NCI-H446 treated with DMSO at 0.1 percent for 48 hours (cell line): Measurements from ENCODE around the gene CDCA4.
"Not testable (repeated sequence)": the region's sequence is repeated elsewhere in the genome, so short reads cannot be mapped to it uniquely, and the experiment has no call there.

Source experiments
- DNase-seq: peaks from one replicate; lab custom pipeline; 2025; lab: John Stamatoyannopoulos, UW

The CDCA4 gene

GRCh38 chr14:105020815-105021655 is at the start of gene CDCA4:
TSS of gene CDCA4 (minus strand) at chr14:105021083. CDS start at chr14:105011929, 9,154 bp downstream.
- peak; percentile 95 for DNase-seq

GRCh38 chr14:105069871-105070759 is 49.2 kb upstream of the CDCA4 start:
- no peak for DNase-seq

- DNase-seq = no peak
Measured at GRCh38 chr14:105069522-105069870, 48.6 kb upstream of the CDCA4 start.

GRCh38 chr14:105068818-105069217 is 47.9 kb upstream of the CDCA4 start:
- DNase-seq = no peak

GRCh38 chr14:105067969-105068301 is 47.1 kb upstream of the CDCA4 start:
- no peak for DNase-seq

- no peak for DNase-seq
Measured at GRCh38 chr14:105067140-105067968, 46.5 kb upstream of the CDCA4 start.

- DNase-seq = no peak
Measured at GRCh38 chr14:105066240-105067071, 45.6 kb upstream of the CDCA4 start.

GRCh38 chr14:105065280-105066228 is 44.7 kb upstream of the CDCA4 start, which contains the start of gene GPR132:
TSS of gene GPR132 (minus strand) at chr14:105065430. CDS start at chr14:105055420, 10,010 bp downstream.
- DNase-seq = no peak

- no peak for DNase-seq
Measured at GRCh38 chr14:105064721-105065143, 43.8 kb upstream of the CDCA4 start.

GRCh38 chr14:105064001-105064400 is 43.1 kb upstream of the CDCA4 start:
- DNase-seq = no peak

- not testable (repeated sequence) for DNase-seq
Measured at GRCh38 chr14:105063506-105063905, 42.6 kb upstream of the CDCA4 start.

GRCh38 chr14:105063056-105063455 is 42.2 kb upstream of the CDCA4 start:
- no peak for DNase-seq

GRCh38 chr14:105062048-105062433 is 41.2 kb upstream of the CDCA4 start:
- no peak for DNase-seq

- no peak for DNase-seq
Measured at GRCh38 chr14:105061428-105062047, 40.7 kb upstream of the CDCA4 start.

- DNase-seq = no peak
Measured at GRCh38 chr14:105060751-105061427, 40.0 kb upstream of the CDCA4 start.

- DNase-seq = no peak
Measured at GRCh38 chr14:105059925-105060565, 39.2 kb upstream of the CDCA4 start.

GRCh38 chr14:105059035-105059924 is 38.4 kb upstream of the CDCA4 start:
- DNase-seq = no peak
